Measurements from ENCODE around the gene HDGFL2. TPM values are rescaled to one million over a fixed set of nuclear protein-coding genes. Genes with fewer than 3 reads are reported as not detected.

The HDGFL2 gene
- total RNA-seq, 1 donor from 2014 or later = 75.6 TPM

DNA sequence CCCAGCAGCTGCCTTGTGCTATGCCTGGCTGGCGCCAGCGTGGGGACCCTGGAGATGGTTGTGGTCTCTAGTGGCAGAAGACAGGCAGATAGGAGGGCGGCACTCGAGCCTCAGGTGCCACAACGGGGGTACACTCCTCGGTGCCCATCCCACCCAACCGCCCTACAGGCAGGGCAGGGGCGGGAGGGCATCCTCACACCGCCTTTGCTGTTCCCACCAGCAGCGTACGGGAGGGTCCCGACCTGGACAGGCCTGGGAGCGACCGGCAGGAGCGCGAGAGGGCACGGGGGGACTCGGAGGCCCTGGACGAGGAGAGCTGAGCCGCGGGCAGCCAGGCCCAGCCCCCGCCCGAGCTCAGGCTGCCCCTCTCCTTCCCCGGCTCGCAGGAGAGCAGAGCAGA lies 29.6 kb downstream of the HDGFL2 start:
- Mint-ChIP-seq H3K27ac (no peak overlapping the region), H3K27me3 (ENCODE audit: low read depth) (no peaks in the 10 kb centered on the region), H3K4me3 (ENCODE audit: low read depth) (no peak overlapping the region), H3K4me1 (ENCODE audit: low read depth) (peaks cover 5% of the 10 kb centered on the region), H3K9me3 (no peaks in the 10 kb centered on the region), H3K36me3 (ENCODE audit: low read depth) (peaks cover 6% of the 10 kb centered on the region)
- DNase-seq (ENCODE audit: low spot score) = no peak
- intact Hi-C loops (cut with micrococcal nuclease) = no loop called here

DNA sequence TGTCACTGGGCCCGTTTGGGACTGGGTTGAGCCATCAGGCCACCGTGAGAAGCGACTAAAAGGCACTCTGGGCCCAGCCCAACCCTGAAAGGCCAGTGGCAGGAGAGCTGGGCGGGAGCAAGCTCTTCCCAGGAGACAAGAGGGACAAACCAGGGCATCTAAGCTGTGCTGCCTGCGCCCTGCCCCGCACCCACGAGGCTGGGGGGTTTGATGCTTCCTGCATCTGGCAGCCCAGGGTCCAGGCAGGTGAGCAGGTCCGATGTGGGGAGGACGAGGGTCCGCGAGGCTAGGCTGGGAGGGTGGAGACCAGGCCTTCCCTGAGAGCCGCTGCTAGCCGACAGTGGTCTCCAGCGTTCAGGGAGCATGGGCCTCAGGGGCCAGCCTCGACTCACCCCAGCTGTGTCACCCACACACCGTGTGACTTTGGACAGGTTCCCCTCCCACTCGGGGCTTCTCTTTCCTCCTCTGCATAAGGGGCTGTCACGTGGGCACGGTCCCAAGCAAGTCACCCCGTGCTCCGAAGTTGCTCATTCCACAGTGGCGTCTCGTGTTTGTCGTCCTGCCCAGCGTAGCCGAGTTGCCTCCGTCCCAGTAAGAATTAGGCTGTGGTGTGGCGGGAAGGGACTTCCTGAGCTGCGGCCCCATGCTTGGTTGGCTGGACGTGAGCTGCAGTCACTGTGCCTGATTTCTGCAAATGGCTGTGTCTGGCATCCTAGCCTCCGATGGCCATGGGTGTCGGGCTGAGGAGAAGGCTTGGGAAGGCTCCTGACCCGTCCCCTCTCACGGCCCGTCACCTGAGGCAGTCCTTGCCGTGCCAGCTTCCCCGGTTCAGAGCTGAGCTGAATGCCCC lies 30.4 kb downstream of the HDGFL2 start:
- H3K27ac Mint-ChIP-seq = no peak overlapping the region
- no peaks in the 10 kb centered on the region for H3K9me3 Mint-ChIP-seq
- H3K4me1 Mint-ChIP-seq (ENCODE audit: low read depth) = peaks cover 6% of the 10 kb centered on the region
- no peak overlapping the region for H3K4me3 Mint-ChIP-seq (ENCODE audit: low read depth)
- intact Hi-C loops (cut with micrococcal nuclease) = no loop called here
- H3K36me3 Mint-ChIP-seq (ENCODE audit: low read depth) = peaks cover 6% of the 10 kb centered on the region
- H3K27me3 Mint-ChIP-seq (ENCODE audit: low read depth) = no peaks in the 10 kb centered on the region
- DNase-seq (ENCODE audit: low spot score) = no peak

DNA sequence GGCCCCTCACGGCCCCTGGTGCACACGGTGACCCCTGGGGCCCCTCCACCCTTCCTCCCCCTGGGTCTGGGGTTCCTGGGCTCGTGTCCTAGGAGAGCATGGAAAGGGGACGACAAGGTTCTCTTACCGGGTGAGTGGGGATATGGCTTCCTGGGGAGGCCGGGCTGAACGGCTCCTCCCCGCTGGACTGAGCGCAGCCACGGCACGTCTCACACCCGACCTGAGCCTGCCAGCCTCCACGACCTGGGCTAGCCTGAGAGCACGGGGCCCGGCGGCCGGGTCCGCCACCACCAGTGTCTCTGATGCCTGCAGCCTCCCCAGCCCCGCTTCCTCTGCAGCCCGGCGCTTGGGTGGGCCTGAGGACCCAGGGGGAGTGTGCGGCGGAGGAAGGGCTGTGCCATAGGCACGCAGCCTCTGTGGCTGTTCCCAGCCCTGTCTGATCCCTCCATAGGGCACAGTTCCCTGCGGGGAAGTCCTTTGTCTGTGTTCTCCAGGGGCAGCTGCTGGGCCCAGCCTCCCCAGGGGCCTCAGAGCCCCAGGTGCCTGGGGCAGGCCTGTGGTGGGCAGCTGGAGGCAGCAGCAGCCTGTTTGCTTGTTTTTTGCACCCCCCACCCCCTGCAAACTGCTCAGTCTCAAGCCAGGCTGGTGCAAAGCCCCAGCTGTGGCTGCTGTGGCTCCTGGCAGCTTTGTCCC lies 31.2 kb downstream of the HDGFL2 start:
- no peak overlapping the region for H3K27ac Mint-ChIP-seq
- no peak for DNase-seq (ENCODE audit: low spot score)
- H3K27me3 Mint-ChIP-seq (ENCODE audit: low read depth) = no peaks in the 10 kb centered on the region
- H3K4me1 Mint-ChIP-seq (ENCODE audit: low read depth) = peaks cover 6% of the 10 kb centered on the region
- no peaks in the 10 kb centered on the region for H3K9me3 Mint-ChIP-seq
- H3K4me3 Mint-ChIP-seq (ENCODE audit: low read depth) = no peak overlapping the region
- intact Hi-C loops (cut with micrococcal nuclease) = no loop called here
- H3K36me3 Mint-ChIP-seq (ENCODE audit: low read depth) = peaks cover 6% of the 10 kb centered on the region

- H3K27ac Mint-ChIP-seq = no peak overlapping the region
- no peaks in the 10 kb centered on the region for H3K27me3 Mint-ChIP-seq (ENCODE audit: low read depth)
- no peak overlapping the region for H3K4me3 Mint-ChIP-seq (ENCODE audit: low read depth)
- H3K9me3 Mint-ChIP-seq = no peaks in the 10 kb centered on the region
- peaks cover 6% of the 10 kb centered on the region for H3K36me3 Mint-ChIP-seq (ENCODE audit: low read depth)
- DNase-seq (ENCODE audit: low spot score) = no peak
- intact Hi-C loops (cut with micrococcal nuclease) = no loop called here
- peaks cover 6% of the 10 kb centered on the region for H3K4me1 Mint-ChIP-seq (ENCODE audit: low read depth)
Observed at GRCh38 chr19:4503825-4504170, 31.7 kb downstream of the HDGFL2 start.

DNA sequence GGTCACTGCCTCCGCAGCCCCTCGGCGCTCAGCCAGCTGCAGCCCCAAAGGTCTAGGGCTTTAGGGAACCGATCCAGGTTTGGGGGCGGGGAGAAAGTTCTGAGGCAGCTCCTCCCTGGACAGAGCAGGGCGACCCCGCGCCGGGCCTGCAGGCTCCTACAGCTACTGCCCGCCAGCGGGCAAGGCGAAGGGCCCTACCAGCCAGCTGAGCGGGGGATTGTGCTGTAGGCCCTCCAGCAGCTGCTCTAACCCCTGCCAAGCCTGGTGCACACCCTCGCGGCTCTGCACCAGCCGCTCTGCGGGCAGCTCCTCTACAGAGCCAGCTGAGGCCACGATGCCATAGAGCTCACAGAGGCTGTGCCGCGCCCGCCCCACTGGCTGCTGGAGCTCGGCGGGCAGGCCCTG lies 32.2 kb downstream of the HDGFL2 start:
- H3K4me3 Mint-ChIP-seq (ENCODE audit: low read depth) = no peak overlapping the region
- H3K9me3 Mint-ChIP-seq = no peaks in the 10 kb centered on the region
- H3K27me3 Mint-ChIP-seq (ENCODE audit: low read depth) = no peaks in the 10 kb centered on the region
- peaks cover 6% of the 10 kb centered on the region for H3K4me1 Mint-ChIP-seq (ENCODE audit: low read depth)
- intact Hi-C loops (cut with micrococcal nuclease) = no loop called here
- H3K27ac Mint-ChIP-seq = no peak overlapping the region
- no peak for DNase-seq (ENCODE audit: low spot score)
- H3K36me3 Mint-ChIP-seq (ENCODE audit: low read depth) = peaks cover 5% of the 10 kb centered on the region

- H3K9me3 Mint-ChIP-seq = no peaks in the 10 kb centered on the region
- H3K36me3 Mint-ChIP-seq (ENCODE audit: low read depth) = peaks cover 3% of the 10 kb centered on the region
- intact Hi-C loops (cut with micrococcal nuclease) = no loop called here
- peaks cover 6% of the 10 kb centered on the region for H3K4me1 Mint-ChIP-seq (ENCODE audit: low read depth)
- H3K27me3 Mint-ChIP-seq (ENCODE audit: low read depth) = no peaks in the 10 kb centered on the region
- no peak for DNase-seq (ENCODE audit: low spot score)
- peak overlapping the region; percentile 38 for H3K27ac Mint-ChIP-seq
- H3K4me3 Mint-ChIP-seq (ENCODE audit: low read depth) = no peak overlapping the region
Observed at GRCh38 chr19:4504891-4505569, 32.9 kb downstream of the HDGFL2 start.

DNA sequence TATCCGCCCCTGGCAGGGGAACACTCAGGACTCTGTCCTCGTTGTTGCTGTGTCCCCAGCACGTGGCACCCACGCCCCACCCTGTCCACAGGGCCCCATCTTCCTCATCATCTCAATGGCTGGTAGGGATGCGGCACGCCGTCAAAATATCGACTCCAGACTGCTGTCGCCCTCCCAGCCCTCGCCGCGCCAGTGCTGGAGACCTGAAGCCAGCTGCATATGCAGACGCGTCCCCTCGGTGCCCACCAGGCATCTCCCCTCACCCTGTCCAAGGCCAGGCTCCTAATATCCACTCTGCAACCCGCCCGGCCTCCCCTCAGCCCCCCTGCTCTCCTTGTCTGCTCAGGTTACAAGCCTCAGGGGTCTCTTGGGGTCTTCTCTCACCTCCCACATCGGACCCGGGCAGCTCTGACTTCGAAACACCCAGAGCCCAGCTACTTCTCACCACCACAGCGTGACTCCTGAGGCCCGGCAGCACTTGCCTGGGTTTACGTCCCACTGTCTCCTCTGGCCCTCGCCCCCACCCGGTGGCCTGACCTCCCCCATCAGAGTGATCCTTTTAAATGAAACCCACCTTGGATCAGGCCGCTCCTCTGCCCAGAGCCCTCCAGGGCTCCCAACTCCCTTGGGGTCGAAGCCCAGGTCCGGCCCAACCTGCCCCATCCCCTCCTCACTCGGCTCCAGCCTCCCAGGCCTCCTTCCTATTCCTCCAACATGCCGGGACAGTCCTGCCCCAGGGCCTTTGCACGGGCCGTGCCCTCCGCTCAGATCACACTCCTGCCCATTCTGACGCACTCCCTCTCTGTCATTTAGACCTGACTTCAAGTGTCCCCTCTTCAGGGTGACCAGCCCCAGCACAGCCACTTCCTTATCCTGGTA lies 33.7 kb downstream of the HDGFL2 start:
- no peak for DNase-seq (ENCODE audit: low spot score)
- intact Hi-C loops (cut with micrococcal nuclease) = no loop called here
- Mint-ChIP-seq H3K27me3 (ENCODE audit: low read depth) (no peaks in the 10 kb centered on the region), H3K4me3 (ENCODE audit: low read depth) (no peak overlapping the region), H3K27ac (peak overlapping the region; percentile 74), H3K4me1 (ENCODE audit: low read depth) (peaks cover 6% of the 10 kb centered on the region), H3K36me3 (ENCODE audit: low read depth) (peaks cover 3% of the 10 kb centered on the region), H3K9me3 (no peaks in the 10 kb centered on the region)

DNA sequence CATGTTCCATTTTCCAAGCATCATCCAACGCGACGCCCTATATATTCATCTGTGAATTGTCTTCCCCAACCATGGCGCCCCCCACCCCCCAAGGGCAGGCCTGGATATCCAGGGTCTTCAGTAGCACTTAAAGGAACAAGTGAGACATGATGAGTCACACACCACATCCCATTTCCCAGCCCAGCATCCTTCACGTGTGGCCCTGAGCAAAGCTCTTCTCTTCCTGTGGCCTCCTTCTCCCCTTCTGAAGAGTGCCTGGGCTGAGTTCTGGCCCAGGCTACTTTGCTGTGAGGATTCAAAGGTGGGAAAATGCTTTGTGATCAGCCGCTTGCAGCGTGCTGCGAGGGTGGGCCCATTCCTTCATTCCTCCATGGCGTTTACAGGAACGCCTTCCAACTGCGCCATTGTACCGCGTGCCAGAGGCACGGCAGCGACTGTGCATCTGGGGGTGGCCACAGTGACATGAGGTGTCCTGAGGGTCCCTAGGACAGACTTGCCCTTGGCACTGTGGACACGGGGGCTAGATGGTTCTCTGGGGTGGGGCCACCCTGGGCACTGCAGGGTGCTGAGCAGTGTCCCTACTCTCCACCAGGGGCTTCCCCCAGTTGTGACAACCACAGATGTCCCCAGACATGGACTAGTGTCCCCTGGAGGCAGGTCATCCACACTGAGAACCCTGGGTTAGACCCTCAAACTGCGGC lies 34.5 kb downstream of the HDGFL2 start:
- Mint-ChIP-seq H3K27ac (peak overlapping the region; percentile 74), H3K9me3 (no peaks in the 10 kb centered on the region), H3K36me3 (ENCODE audit: low read depth) (peaks cover 3% of the 10 kb centered on the region), H3K4me1 (ENCODE audit: low read depth) (peaks cover 6% of the 10 kb centered on the region), H3K4me3 (ENCODE audit: low read depth) (no peak overlapping the region), H3K27me3 (ENCODE audit: low read depth) (no peaks in the 10 kb centered on the region)
- intact Hi-C loops (cut with micrococcal nuclease) = no loop called here
- no peak for DNase-seq (ENCODE audit: low spot score)

DNA sequence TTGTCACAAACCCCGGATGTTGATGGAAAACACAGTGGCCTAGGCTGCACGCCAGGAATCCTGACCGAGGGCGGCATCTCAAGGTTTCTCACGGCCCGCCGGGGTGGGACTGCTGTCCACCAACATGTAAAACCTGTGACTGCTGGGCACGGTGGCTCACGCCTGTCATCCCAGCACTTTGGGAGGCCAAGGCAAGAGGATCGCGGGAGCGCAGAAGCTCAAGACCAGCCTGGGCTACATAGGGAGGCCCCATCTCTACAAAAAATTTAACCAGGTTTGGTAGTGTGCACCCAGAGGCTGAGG lies 35.0 kb downstream of the HDGFL2 start:
- no peak overlapping the region for H3K27ac Mint-ChIP-seq
- H3K27me3 Mint-ChIP-seq (ENCODE audit: low read depth) = no peaks in the 10 kb centered on the region
- peaks cover 3% of the 10 kb centered on the region for H3K36me3 Mint-ChIP-seq (ENCODE audit: low read depth)
- H3K4me1 Mint-ChIP-seq (ENCODE audit: low read depth) = peaks cover 6% of the 10 kb centered on the region
- intact Hi-C loops (cut with micrococcal nuclease) = no loop called here
- no peak for DNase-seq (ENCODE audit: low spot score)
- no peaks in the 10 kb centered on the region for H3K9me3 Mint-ChIP-seq
- no peak overlapping the region for H3K4me3 Mint-ChIP-seq (ENCODE audit: low read depth)

DNA sequence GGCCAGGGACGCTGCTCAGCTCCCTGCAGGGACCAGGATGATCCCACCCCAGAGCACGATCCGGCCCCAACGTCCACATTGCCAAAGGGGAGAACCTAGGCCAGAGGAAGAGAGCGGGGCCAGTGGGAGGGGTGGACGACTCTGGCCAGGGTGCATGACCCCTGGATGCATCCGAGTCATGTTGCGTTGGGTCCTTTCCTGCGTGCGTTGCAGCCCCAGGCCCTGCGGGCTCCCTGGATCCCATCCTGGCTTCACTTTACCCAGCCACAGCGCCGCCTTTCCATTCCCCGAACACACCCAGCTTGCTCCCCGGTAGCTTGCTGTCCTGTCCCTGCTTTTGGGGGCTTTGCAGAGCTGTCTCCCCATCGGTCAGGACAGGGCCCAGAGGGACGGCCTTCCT lies 35.7 kb downstream of the HDGFL2 start:
- H3K4me1 Mint-ChIP-seq (ENCODE audit: low read depth) = peaks cover 6% of the 10 kb centered on the region
- H3K4me3 Mint-ChIP-seq (ENCODE audit: low read depth) = no peak overlapping the region
- DNase-seq (ENCODE audit: low spot score) = no peak
- H3K27ac Mint-ChIP-seq = no peak overlapping the region
- intact Hi-C loops (cut with micrococcal nuclease) = no loop called here
- no peaks in the 10 kb centered on the region for H3K9me3 Mint-ChIP-seq
- peaks cover 3% of the 10 kb centered on the region for H3K36me3 Mint-ChIP-seq (ENCODE audit: low read depth)
- no peaks in the 10 kb centered on the region for H3K27me3 Mint-ChIP-seq (ENCODE audit: low read depth)

- H3K4me3 Mint-ChIP-seq (ENCODE audit: low read depth) = no peak overlapping the region
- DNase-seq (ENCODE audit: low spot score) = no peak
- no peak overlapping the region for H3K27ac Mint-ChIP-seq
- H3K4me1 Mint-ChIP-seq (ENCODE audit: low read depth) = peaks cover 6% of the 10 kb centered on the region
- no peaks in the 10 kb centered on the region for H3K9me3 Mint-ChIP-seq
- H3K36me3 Mint-ChIP-seq (ENCODE audit: low read depth) = peaks cover 3% of the 10 kb centered on the region
- H3K27me3 Mint-ChIP-seq (ENCODE audit: low read depth) = no peaks in the 10 kb centered on the region
- intact Hi-C loops (cut with micrococcal nuclease) = no loop called here
Observed at GRCh38 chr19:4508698-4509097, 36.6 kb downstream of the HDGFL2 start.
